GM19238 (cell line): ENCODE data around the gene LGMN.

ENCODE experiments used
- DNase-seq: peaks from one replicate; pipeline ENCODE4 v3.0.0; 2011; ENCODE audit warnings: low spot score; ENCODE audit not compliant: insufficient read length

Gene LGMN

DNA sequence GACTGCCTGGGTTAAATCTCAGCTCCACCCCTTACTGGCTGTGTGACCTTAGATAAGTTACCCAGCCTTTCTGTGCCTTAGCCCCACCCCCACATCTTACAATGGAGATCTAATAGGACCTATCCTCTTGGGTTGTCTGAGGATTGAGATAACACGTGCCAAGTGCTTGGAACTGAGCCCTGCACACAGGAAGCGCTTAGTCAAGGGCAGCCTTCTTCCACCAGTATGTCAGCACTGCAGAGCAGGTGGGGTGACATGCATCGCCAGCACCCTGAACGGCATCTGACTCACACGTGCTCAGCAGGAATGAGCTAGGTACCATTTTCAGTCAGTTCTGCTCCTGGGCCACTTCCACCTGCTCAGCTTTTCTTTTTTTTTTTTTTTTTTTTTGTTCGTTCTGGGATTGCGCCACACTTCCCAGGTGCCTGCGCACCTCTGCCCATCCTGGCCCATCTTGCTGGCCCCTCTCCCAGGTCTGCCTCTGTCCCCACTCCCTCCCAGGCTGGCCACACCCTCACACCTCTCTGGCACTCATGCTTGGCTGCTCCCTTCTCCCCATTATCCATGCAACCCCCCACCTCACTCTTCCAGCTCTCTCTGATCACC lies 19.6 kb downstream of the LGMN start:
- DNase-seq, result no peak

- no peak for DNase-seq
Observed at GRCh38 chr14:92726933-92727262, 21.5 kb downstream of the LGMN start.

DNA sequence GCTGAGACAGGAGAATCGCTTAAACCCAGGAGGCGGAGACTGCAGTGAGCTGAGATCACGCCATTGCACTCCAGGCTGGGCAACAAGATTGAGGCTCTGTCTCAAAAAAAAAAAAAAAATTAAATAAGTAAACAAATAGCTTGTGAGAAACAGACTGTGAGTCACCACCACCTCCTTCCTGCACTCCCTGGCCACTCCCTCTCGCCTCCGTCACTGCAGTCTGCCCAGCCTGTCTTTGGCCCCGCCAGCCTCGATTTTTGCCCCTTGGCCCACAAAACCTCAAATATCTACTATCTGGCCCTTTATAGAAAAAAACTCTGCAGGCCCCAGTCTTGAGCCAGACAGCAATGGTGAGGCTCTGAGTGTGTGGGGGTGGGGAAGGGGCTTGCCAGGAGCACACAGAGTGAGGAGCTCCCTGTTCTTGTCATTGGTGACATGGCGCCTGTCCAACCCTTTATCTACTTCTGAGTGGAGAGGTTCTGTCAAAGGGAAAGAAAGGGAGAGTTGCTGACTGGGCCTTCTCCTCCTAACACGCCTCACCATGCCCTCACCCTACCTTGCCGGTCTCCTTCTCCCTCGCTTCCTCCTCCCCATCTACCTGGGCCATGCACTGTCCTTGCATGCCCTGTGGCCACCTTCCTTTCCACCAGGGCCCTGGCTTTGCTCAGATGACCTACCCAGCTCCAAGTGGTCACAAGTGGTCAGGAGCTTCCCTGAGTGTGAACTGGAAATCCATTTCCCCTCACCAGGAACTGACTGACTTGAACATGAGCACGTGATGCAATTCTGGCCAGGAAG lies 22.1 kb downstream of the LGMN start:
- DNase-seq, result no peak

- no peak for DNase-seq
Observed at GRCh38 chr14:92724516-92725340, 23.7 kb downstream of the LGMN start.

GRCh38 chr14:92719890-92720323 lies 28.5 kb downstream of the LGMN start:
- DNase-seq, result no peak

- no peak for DNase-seq
Observed at GRCh38 chr14:92719421-92719820, 29.0 kb downstream of the LGMN start.

- no peak for DNase-seq
Observed at GRCh38 chr14:92718664-92719063, 29.8 kb downstream of the LGMN start.

GRCh38 chr14:92717571-92718042 lies 30.8 kb downstream of the LGMN start:
- no peak for DNase-seq

- no peak for DNase-seq
Observed at GRCh38 chr14:92716131-92716530, 32.3 kb downstream of the LGMN start.

- DNase-seq, result peak; percentile 78
Observed at GRCh38 chr14:92714739-92715307, 33.6 kb downstream of the LGMN start.

DNA sequence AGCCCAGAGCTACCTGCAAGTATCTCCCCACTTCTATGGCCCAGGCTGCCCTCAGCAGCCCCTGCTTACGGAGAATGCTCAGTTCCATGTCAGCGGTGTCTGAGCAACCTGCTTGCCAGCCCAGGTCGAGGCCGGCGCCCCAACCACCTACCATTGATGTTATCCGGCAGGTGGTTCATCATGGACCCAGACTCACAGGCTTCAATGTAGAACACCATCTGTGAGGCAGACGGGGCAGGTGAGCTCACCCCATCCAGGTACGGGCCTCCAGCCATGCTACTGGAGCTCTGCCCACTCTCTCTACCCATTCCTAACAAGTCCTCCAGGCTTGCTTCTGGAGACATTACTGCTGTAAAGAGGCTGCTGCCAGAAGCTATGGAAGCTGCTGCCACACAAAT lies 35.8 kb downstream of the LGMN start:
- no peak for DNase-seq

DNA sequence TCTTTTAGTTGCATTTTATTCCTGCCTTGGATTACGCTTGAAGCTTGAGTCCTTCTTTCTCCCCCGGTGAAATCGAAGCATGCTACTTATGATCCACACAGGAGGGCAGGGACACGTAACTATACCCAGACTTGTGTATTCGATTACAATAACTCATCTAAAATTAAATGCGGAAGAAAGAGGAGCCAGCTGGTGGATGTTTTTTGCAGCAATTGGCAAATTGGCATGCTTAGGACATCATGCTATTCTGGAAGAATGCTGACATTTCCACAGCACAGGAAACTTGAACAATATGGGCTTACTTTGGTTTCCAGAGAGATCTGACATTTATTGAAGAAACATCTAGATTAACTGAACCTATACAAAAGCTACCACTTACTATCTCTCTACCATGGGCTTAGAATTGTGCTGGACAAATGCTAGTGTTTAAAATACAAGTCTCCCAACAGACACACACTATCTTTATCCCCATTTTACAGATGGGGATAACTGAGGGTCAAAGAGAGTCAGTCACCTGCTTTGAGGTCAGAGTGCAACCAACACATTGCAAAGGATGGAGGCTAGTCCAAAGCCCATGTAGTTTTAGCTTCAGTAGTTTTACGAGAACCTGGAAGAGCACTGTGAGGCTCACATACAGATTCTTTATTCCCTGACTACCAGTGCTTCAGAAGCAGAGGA lies 36.3 kb downstream of the LGMN start:
- DNase-seq, result no peak

- DNase-seq, result no peak
Observed at GRCh38 chr14:92710001-92710341, 38.5 kb downstream of the LGMN start.

GRCh38 chr14:92709340-92710000 lies 39.0 kb downstream of the LGMN start:
- DNase-seq, result no peak

- DNase-seq, result no peak
Observed at GRCh38 chr14:92706386-92706785, 42.0 kb downstream of the LGMN start.

DNA sequence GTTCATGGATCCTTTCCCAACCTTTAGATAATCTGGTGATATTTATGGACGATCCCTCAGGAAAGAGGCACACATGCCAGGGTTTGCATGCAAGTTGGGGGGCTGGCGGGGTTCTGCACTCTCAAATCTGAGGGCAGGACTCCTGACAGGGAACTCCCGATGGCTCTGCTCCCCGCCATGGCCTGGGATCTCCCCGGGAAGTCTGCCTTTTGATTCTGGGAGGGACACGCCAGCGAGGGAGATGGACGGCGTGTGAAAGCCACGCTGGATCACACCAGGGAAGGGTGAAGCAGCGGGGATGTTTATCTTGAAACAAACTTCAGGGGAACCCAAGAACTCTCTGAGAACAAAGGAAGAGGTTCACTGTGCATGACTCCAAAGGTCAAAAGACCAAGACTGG lies 43.6 kb downstream of the LGMN start:
- DNase-seq, result no peak

DNA sequence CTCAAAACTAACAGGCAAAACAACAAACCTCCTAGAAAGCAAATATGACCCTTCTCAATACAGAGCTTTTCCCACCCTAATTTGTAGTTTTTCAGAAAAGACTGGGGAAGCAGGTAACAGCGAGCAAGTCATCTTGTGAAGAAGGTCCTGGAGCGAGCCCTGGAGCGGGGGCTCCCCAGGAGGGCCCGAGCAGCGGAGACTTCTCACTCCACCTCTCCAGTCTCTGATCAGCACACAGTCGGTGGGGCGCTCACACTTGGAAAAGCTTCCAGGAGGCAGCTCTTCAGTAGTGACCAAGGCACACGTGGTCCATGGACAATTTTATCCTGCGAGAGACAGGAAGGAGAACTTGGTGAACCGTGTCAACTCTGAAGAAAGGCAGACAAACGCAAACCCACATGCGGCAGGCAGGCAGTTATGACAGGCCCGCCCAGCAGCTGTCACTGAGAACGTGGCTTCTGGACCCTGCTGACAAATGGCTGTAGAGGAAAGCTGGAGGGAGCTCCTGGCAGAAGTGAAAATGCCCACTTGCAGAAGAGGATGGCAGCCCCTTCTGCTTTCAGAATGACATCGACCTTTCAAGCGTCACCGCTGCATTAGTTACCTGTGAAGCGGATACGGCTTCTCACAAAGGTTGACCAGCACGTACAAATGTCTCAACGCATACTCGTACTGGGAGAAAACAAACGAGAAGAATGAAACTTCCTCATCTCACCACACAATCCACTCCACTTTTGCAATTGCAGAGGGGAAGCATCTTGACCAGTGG lies 44.2 kb downstream of the LGMN start:
- peak; percentile 63 for DNase-seq

GRCh38 chr14:92703516-92703915 lies 44.9 kb downstream of the LGMN start:
- no peak for DNase-seq

GRCh38 chr14:92702441-92702918 lies 45.9 kb downstream of the LGMN start:
- no peak for DNase-seq

DNA sequence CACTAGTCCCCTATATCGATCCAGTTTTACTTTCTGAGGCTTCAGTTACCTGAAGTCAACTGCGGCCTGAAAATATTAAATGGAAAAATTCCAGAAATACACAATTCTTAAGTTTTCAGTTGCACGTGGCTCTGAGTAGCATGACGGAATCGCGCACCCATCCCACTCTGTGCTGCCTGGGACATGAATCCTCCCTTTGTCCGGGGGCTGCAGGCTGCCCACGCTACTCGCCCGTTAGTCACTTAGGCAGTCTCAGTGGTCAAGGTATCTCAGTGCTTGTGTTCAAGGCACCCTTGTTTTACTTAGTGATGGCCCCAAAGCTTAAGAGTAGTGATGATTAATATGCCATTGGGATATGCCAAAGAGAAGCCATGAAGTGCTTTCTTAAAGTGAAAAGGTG lies 46.6 kb downstream of the LGMN start:
- no peak for DNase-seq
